Endodermal cell (in vitro differentiated cells): Measurements from ENCODE around the gene DNM3. TPM values are rescaled to one million over a fixed set of nuclear protein-coding genes. Genes with fewer than 3 reads are reported as not detected.

Source experiments
- DNase-seq: peaks from one replicate; pipeline ENCODE4 v3.0.0-alpha.2; 2017
- H3K27ac ChIP-seq: 2 replicates; pipeline ENCODE4 v1.5.1; 2013; ENCODE audit warnings: mild to moderate bottlenecking, low read depth, low read length, moderate library complexity
- H3K27me3 ChIP-seq: 2 replicates; pipeline ENCODE4 v1.6.1; 2013; ENCODE audit warnings: mild to moderate bottlenecking, low read length, moderate library complexity; ENCODE audit not compliant: insufficient read depth, control insufficient read depth, poor library complexity, severe bottlenecking
- H3K36me3 ChIP-seq: 2 replicates; pipeline ENCODE4 v1.7.0; 2013; ENCODE audit warnings: mild to moderate bottlenecking, low read length, moderate library complexity; ENCODE audit not compliant: control insufficient read depth, insufficient read depth
- H3K4me1 ChIP-seq: one replicate; pipeline ENCODE4 v1.7.0; 2013; ENCODE audit warnings: low read length; ENCODE audit not compliant: control insufficient read depth, insufficient read depth
- H3K4me3 ChIP-seq: 2 replicates; pipeline ENCODE4 v1.5.1; 2013; ENCODE audit warnings: mild to moderate bottlenecking, low read length, moderate library complexity
- H3K9ac ChIP-seq: 2 replicates; pipeline ENCODE4 v1.6.1; 2013; ENCODE audit warnings: mild to moderate bottlenecking, low read length, moderate library complexity; ENCODE audit not compliant: poor library complexity, severe bottlenecking; ENCODE audit errors: extremely low read depth
- H3K9me3 ChIP-seq: 2 replicates; pipeline ENCODE4 v1.6.1; 2013; ENCODE audit warnings: mild to moderate bottlenecking, low read length, moderate library complexity; ENCODE audit not compliant: control insufficient read depth
- H3K27ac Mint-ChIP-seq: 2 replicates; pipeline ENCODE4 v1.8.0; 2020; ENCODE audit warnings: mixed read lengths
- H3K27me3 Mint-ChIP-seq: 2 replicates; pipeline ENCODE4 v1.8.0; 2021; ENCODE audit warnings: mild to moderate bottlenecking, mixed read lengths; ENCODE audit not compliant: insufficient read depth
- H3K36me3 Mint-ChIP-seq: 2 replicates; pipeline ENCODE4 v1.8.0; 2020; ENCODE audit warnings: low read depth, mixed read lengths
- H3K4me1 Mint-ChIP-seq: 2 replicates; pipeline ENCODE4 v1.8.0; 2020; ENCODE audit warnings: mixed read lengths
- H3K4me3 Mint-ChIP-seq: 2 replicates; pipeline ENCODE4 v1.8.0; 2020; ENCODE audit warnings: mild to moderate bottlenecking, moderate library complexity, mixed read lengths
- H3K9me3 Mint-ChIP-seq: 2 replicates; pipeline ENCODE4 v1.8.0; 2020; ENCODE audit warnings: mild to moderate bottlenecking, mixed read lengths
- WGBS, 2 experiments: methylation state at CpG; one replicate each; pipeline versions ENCODE4 v1.1.5 to v1.1.7; 2013; ENCODE audit warnings: missing lambda C conversion rate in 2 of 2, mixed read lengths in 1 of 2; ENCODE audit not compliant: insufficient coverage in 1 of 2, insufficient read length in 1 of 2; 5-methylcytosine and 5-hydroxymethylcytosine counted together
- total RNA-seq, 2 donors: library from RNA; stranded (reverse); fragmentation: NEBNext Ultra II Directional in 1 of 2; extraction: Animal tissue kit (Norgen Biotek cat#: 25700) in 1 of 2; gene quantifications; 2 replicates in 1 of 2; 3 replicates in 1 of 2; pipeline ENCODE4 v1.2.1, GENCODE V29; 2021
- TF ChIP-seq, protein P1 (sequence below): fragments of 200-600 bp; sonication (generic); conservative IDR thresholded peaks from 2 replicates; pipeline ENCODE4 v1.5.0; 2021; ENCODE audit warnings: antibody characterized with exemption, mild to moderate bottlenecking

DNM3 gene
- total RNA-seq, 2 donors from 2014 or later: 0.53 to 1.8 TPM

DNA sequence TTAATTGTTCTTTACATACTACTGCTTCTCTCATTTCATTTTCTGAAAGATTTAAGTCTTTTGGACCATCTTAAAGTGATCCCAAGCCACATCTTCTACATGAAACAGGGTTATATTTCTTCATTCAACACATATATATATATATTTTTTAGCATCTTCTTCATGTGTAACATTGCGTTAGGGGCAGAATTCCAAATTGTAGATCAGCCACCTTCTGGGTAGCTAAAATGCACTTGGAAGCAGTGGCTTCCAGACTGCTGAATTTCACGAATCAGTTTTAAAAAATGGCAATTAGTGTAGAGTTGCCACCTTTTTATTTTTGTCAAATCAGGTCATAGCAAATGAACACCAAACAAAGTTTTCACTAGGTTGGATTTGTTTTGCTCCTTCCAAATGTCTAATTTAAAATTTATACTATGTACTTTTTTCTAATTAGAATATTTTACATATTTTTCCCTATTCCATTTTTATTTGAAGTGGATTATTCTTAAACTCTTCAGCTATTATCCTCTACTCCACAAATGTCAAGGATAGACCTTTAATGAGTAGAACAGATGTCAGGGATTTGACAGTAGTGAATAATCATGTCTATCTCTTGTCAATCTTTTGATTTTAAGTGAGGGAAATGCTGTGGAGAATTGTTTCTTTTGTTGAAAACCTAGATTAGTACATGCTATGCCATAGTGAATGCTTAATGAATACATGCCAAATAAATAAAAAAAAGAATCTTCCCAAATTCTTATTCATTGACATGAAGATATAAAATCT is 55.8 kb downstream of the DNM3 start:
- H3K4me1 ChIP-seq: no peaks in the 10 kb centered on the region
- no peak overlapping the region for H3K4me3 ChIP-seq
- no peaks in the 10 kb centered on the region for H3K9me3 ChIP-seq
- TF ChIP-seq, protein P1, sequence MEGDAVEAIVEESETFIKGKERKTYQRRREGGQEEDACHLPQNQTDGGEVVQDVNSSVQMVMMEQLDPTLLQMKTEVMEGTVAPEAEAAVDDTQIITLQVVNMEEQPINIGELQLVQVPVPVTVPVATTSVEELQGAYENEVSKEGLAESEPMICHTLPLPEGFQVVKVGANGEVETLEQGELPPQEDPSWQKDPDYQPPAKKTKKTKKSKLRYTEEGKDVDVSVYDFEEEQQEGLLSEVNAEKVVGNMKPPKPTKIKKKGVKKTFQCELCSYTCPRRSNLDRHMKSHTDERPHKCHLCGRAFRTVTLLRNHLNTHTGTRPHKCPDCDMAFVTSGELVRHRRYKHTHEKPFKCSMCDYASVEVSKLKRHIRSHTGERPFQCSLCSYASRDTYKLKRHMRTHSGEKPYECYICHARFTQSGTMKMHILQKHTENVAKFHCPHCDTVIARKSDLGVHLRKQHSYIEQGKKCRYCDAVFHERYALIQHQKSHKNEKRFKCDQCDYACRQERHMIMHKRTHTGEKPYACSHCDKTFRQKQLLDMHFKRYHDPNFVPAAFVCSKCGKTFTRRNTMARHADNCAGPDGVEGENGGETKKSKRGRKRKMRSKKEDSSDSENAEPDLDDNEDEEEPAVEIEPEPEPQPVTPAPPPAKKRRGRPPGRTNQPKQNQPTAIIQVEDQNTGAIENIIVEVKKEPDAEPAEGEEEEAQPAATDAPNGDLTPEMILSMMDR: no peak
- DNase-seq: no peak
- H3K4me1 Mint-ChIP-seq: no peaks in the 10 kb centered on the region
- no peak overlapping the region for H3K27ac Mint-ChIP-seq
- 88 to 92% methylated on average over 2 of the region's 2 CpGs for WGBS, 2 experiments
- no peaks in the 10 kb centered on the region for H3K27me3 Mint-ChIP-seq
- H3K9me3 Mint-ChIP-seq: peaks cover 10% of the 10 kb centered on the region
- H3K4me3 Mint-ChIP-seq: no peak overlapping the region
- H3K9ac ChIP-seq: no peak overlapping the region
- no peak overlapping the region for H3K27ac ChIP-seq
- H3K27me3 ChIP-seq: no peaks in the 10 kb centered on the region
- no peaks in the 10 kb centered on the region for H3K36me3 ChIP-seq
- H3K36me3 Mint-ChIP-seq: no peaks in the 10 kb centered on the region

GRCh38 chr1:171898941-171899340 is 57.6 kb downstream of the DNM3 start:
- Histone ChIP-seq H3K27ac (peak overlapping the region; percentile 20), H3K4me3 (no peak overlapping the region), H3K27me3 (no peaks in the 10 kb centered on the region), H3K4me1 (no peaks in the 10 kb centered on the region), H3K9ac (no peak overlapping the region), H3K36me3 (no peaks in the 10 kb centered on the region), H3K9me3 (no peaks in the 10 kb centered on the region)
- DNase-seq: peak; percentile 67
- WGBS, 2 experiments: 60 to 68% methylated on average over 3 to 9 of the region's 9 CpGs
- Mint-ChIP-seq H3K4me3 (no peak overlapping the region), H3K27ac (peak overlapping the region; percentile 27), H3K4me1 (no peaks in the 10 kb centered on the region), H3K9me3 (peaks cover 3% of the 10 kb centered on the region), H3K36me3 (no peaks in the 10 kb centered on the region), H3K27me3 (no peaks in the 10 kb centered on the region)
- TF ChIP-seq, protein P1: no peak

DNA sequence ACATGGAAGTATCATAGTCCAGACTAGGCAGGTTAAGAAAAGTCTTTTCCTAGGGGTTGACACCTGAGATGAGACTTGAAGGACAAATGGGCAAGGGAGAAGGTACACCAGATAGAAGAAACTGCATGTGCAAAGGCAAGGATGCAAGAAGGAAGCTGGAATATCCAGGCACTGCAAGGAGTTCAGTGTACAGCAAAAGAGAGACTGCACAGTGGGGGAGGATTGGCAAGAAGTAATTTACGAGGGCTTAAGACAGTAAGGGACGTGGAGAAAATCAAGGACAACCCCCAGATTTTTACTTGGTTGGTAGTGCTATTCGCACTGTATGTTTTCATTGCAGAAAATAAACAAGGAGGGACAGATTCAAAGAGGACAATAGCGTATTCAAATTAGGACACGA is 58.5 kb downstream of the DNM3 start:
- H3K9me3 ChIP-seq: no peaks in the 10 kb centered on the region
- 89 to 92% methylated on average over 4 to 5 of the region's 5 CpGs for WGBS, 2 experiments
- H3K27me3 Mint-ChIP-seq: no peaks in the 10 kb centered on the region
- no peak overlapping the region for H3K27ac ChIP-seq
- no peak overlapping the region for H3K27ac Mint-ChIP-seq
- no peaks in the 10 kb centered on the region for H3K9me3 Mint-ChIP-seq
- H3K4me1 Mint-ChIP-seq: no peaks in the 10 kb centered on the region
- TF ChIP-seq, protein P1: no peak
- H3K9ac ChIP-seq: no peak overlapping the region
- H3K36me3 Mint-ChIP-seq: no peaks in the 10 kb centered on the region
- H3K4me3 Mint-ChIP-seq: no peak overlapping the region
- no peak for DNase-seq
- no peak overlapping the region for H3K4me3 ChIP-seq
- H3K36me3 ChIP-seq: no peaks in the 10 kb centered on the region
- no peaks in the 10 kb centered on the region for H3K27me3 ChIP-seq
- H3K4me1 ChIP-seq: no peaks in the 10 kb centered on the region
